GM12872 (cell line): ENCODE data around the gene IQCC.

Experiments used
- TF ChIP-seq, protein P1 (sequence below): IDR thresholded peaks from 3 replicates; pipeline ENCODE4 v1.5.1; 2011; ENCODE audit warnings: low read depth, mild to moderate bottlenecking, low read length, moderate library complexity; ENCODE audit not compliant: insufficient read depth

Gene IQCC

DNA sequence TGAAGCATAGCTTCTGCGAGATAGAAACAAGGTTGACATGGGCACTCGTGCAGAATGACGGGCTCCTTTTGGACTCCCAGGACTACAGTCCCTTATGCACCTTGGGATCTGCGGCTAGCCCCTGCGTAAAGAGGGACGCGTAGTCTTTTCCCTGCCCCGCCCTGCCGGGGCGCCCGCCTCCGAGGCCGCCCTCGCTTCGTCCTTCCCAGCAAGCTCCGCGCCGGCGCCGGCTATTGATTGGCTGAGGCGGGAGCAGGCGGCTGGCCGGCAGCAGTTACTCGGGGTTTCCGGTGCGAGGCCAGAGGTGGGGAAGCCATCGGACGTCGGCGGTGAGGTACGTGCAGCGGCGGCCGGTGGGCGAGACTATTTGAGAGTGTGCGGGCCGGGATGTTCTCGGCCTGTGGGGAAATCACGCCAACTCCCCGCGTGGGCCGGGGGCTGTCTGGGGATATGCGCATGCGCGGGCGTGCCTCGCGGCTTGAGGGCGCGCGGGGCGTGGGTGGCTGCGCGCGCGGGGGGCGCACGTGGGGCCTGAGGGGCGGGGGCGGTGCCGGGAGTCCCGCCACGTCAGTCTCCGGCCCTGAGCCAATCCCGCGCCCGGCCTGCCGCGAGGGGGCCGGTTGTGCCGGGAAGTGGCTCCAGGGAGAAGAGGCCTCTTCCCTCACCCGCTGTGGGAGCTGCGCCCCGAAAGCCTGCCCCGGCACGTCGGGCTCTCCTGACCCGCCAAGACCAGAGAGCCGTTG, 25.9 kb upstream of the IQCC start, which contains the start of gene TXLNA:
TXLNA (plus strand) TSS at position 233 of the 743 bp plus-strand sequence. CDS start 671 bp downstream, outside the sequence.
- TF ChIP-seq, protein P1, sequence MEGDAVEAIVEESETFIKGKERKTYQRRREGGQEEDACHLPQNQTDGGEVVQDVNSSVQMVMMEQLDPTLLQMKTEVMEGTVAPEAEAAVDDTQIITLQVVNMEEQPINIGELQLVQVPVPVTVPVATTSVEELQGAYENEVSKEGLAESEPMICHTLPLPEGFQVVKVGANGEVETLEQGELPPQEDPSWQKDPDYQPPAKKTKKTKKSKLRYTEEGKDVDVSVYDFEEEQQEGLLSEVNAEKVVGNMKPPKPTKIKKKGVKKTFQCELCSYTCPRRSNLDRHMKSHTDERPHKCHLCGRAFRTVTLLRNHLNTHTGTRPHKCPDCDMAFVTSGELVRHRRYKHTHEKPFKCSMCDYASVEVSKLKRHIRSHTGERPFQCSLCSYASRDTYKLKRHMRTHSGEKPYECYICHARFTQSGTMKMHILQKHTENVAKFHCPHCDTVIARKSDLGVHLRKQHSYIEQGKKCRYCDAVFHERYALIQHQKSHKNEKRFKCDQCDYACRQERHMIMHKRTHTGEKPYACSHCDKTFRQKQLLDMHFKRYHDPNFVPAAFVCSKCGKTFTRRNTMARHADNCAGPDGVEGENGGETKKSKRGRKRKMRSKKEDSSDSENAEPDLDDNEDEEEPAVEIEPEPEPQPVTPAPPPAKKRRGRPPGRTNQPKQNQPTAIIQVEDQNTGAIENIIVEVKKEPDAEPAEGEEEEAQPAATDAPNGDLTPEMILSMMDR = 0 out of 3 replicates have a peak, but pooled peaks have one; percentile 8

DNA sequence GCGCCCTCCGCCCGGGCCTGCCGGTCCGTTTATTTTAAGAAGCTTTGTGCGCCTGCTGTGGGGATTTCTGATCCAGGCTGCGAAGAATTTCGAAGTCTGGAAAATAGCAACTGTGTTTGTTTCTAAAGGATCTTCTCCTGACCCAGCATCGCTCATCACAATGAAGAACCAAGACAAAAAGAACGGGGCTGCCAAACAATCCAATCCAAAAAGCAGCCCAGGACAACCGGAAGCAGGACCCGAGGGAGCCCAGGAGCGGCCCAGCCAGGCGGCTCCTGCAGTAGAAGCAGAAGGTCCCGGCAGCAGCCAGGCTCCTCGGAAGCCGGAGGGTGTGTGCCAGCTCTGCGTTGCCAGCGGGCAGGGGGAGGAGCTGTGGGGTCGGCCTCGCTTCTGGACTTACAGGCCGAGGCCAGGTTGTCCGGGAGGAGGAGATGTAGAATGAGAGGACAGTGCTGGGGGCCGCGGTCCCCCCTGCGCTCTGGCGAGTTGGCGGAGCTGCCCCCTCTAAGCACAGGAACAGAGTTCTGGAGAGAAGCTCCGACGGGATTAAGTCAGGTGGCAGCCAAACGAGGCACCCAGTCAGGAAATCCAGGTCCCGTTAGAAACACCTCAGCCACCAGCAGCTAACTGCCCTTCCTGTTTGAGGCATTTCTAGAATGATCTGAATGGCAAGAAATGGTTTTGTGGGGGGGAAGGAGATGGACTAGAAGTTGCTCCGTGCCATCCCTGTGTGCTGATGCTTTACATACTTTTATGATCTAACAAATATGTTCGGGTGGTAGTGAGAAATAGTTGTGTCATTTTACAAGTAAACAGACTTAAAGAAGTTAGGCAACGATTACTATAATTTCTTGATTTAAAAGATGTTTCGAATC, 25.0 kb upstream of the IQCC start:
- TF ChIP-seq, protein P1 = no peak

DNA sequence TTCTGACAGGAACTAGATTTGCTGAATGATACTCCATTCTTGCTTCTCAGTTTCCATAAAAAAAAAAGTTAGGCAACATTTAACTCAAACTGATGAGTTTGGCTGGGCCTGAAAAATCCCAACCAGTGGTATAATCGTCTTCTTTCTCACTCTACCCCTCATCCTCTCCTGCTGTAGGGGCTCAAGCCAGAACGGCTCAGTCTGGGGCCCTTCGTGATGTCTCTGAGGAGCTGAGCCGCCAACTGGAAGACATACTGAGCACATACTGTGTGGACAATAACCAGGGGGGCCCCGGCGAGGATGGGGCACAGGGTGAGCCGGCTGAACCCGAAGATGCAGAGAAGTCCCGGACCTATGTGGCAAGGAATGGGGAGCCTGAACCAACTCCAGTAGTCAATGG, 24.4 kb upstream of the IQCC start:
- TF ChIP-seq, protein P1 = no peak

DNA sequence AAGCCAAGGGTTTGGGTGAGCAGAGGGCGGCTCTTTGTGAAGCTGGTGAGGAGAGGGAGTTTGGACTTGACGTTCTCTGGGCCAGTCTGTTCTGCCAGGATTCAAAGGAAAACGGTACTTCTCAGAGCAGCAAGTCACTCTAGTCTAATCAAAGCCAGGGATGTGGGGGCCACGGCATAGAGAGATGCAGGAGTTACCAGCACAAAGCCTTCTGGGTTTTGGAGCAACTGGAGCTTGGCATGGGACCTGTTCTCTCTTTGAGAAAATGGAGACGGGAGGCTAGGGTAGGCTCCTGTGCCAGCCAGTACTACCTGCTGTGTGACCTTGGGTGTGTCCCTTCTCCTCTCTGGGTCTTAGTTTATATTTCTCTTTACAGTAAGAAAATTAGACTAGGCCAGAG, 23.9 kb upstream of the IQCC start:
- TF ChIP-seq, protein P1 = no peak

DNA sequence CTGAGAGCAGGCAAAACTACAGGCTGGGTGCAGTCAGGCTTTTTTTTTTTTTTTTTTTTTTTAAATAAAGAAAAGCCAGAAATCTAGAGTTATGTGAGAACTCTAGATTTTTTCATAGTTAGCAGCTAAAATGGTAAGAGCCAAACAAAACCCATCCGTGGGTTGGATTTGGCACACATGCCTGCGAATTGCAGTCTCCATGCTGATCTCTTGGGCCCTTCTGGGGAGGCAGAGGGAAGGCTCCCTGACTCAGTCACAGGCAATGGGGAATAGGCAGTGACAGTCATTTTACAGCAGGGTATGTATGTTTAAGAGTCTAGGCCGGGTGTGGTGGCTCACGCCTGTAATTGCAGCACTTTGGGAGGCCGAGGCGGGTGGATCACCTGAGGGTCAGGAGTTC, 23.4 kb upstream of the IQCC start:
- TF ChIP-seq, protein P1 = no peak

DNA sequence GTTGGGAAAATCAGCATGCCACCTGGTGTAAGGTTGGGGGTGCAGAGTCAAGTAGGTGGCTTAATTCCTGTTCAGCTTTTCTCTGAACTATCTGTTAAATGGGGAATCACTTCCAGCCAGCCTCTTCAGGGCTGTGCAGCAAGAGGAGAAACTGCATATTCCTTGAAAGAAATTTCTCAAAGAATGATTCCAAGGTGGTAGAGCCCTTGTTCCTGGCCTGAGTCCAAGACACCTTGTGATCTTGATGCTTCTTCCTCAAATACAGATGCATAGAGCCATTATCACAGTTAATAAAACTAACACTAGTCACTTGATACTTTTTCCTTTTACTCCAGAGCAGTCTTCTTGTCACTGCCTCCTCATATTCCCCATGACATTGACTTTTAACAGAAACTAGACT, 20.8 kb upstream of the IQCC start:
- TF ChIP-seq, protein P1 = no peak

DNA sequence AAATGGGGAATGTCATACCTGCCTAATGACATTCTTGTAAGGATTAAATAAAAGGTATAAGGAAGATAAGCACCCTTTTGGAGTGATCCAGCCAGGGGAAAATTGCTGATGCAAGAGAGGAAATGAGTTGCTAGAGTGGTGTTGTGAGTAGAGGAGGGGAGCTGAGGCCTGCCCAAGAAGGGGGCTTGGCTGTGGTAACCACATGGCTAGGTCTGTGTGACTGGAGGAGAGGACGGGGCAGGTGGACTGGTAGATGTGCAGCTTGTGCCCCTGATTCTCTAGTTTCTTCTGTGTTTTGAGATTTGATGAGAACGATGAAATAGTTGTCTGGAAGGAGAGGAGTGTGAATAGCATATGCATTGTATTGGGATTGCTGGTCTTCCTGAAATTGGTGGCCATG, 19.4 kb upstream of the IQCC start:
- TF ChIP-seq, protein P1 = no peak
